CD4-positive, alpha-beta T cell treated with Interleukin-15 for 4 hours (primary cell): ENCODE data around the gene BATF.

ENCODE experiments used
- DNase-seq: peaks from one replicate; pipeline ENCODE4 v3.0.0-alpha.2; 2020; ENCODE audit warnings: low spot score

Gene BATF

GRCh38 chr14:75501080-75501479, 21.2 kb upstream of the BATF start:
- no peak for DNase-seq

GRCh38 chr14:75504411-75504810, 17.9 kb upstream of the BATF start:
- no peak for DNase-seq

GRCh38 chr14:75506930-75507329, 15.3 kb upstream of the BATF start:
- DNase-seq, result no peak

DNA sequence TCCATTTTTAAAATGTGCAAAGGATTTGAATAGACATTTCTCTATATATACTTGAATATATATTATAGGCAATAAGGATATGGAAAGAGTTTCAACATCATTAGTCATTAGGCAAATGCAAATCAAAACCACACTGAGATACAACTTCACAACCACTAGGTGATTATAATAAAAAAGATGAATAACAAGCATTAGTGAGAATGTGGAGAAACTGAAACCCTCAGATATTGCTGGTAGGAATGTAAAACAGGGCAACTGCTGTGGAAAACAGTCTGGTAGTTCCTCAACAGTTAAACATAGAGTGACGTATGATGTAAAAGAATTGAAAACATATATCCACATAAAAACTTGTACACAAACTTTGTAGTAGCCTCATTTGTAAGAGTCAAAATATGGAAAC, 11.7 kb upstream of the BATF start:
- no peak for DNase-seq

DNA sequence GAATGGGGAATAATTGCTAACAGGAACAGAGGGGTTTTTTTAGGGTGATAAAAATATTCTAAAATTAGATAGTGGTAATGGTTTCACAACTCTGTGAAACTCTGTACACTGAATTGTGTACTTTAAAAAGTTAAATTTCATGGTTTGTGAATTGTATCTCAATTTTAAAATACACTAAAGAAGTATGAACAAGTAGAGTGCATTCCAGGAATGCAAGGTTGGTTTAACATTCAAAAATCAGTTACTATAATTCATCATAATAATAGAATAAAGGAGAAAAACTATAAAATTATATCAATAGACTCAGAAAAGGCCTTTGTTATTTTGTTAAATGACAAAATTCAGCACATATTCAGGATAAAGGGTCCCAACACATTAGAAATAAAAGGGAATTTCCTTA, 11.1 kb upstream of the BATF start:
- no peak for DNase-seq

DNA sequence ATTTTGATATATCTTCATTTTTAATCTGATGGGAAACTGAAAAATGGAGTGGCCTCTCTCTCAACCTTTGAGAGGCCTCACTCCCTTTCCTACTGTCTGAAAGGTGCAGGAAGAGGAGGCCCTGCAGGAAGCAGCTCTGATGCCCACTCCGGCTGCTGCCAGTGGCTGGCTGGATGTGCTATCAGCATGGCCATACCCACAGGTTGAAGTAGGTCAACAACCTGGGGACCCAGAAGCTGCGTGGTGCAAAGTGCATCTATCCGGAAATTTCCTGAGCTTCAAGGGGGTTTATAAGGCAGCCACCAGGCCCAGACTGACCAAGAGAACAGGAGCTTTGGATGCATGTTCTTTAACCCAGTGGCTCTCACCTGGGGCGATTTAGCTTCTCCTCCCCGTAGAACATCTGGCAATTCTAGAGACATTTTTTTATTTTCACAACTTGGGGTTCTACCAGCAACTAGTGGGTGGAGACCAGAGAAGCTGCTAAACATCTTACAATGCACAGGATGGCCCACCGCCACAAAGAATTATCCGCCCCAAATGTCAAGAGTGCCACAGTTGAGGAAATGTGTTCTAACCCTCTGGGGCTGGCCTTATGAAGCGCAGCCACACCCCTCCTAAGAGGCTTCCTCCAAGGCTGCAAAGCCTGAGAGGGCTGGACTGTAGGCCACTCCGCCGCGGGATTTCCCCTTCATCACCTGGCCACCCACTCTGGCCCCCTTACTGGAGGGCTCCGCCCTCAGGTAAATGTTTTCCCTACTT, 8.2 kb upstream of the BATF start:
- peak; percentile 54 for DNase-seq

DNA sequence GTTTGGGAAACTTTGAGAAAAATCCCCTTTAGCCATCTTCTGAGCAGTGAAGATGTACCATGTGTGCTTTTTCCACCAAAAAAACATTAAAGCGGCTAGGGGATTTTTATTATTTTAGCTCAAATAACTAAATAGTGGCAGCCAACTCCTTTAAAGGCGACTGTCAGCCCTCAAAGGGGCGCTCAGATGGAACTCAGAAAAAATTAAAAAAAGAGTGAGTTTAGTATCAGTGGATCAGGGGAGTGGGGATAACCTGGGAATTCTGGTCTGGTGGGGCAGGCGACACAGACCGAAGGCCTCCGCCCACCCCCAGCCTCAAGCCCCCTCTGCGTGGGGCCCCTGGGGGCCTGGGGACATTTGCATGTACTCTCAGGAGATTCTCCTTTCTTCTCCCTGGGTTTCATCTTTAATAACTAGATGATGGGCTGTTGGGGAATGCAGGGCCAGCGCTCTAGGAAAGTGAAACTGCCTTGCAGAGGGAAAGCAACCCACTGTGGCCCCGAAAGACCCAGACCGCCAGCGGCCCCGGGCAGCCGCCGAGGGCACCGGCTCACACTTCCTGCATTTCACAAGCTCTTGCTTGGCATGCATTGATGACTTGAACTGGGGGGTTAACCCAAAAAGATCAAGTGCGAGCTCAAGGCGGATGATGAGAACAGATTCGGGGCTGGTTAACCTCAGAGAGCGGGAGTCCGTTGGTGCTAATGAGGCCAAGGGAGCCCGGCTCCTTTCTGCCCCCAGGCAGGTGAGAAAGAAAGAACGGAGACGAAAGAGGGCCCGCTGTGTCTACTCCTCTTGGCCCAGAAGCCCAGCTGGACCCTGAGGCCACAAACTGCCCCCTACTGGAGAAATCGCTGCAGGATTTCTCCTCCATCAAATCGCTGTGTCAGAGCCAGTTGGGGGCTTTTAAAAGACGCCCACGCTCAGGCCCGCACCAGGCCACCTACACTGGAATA, 7.3 kb upstream of the BATF start:
- DNase-seq, result peak; percentile 60

GRCh38 chr14:75515629-75515996, 6.7 kb upstream of the BATF start:
- DNase-seq, result no peak

GRCh38 chr14:75518625-75519024, 3.6 kb upstream of the BATF start:
- DNase-seq, result peak; percentile 52

- no peak for DNase-seq
Measured at GRCh38 chr14:75519394-75519793, 2.9 kb upstream of the BATF start.

DNA sequence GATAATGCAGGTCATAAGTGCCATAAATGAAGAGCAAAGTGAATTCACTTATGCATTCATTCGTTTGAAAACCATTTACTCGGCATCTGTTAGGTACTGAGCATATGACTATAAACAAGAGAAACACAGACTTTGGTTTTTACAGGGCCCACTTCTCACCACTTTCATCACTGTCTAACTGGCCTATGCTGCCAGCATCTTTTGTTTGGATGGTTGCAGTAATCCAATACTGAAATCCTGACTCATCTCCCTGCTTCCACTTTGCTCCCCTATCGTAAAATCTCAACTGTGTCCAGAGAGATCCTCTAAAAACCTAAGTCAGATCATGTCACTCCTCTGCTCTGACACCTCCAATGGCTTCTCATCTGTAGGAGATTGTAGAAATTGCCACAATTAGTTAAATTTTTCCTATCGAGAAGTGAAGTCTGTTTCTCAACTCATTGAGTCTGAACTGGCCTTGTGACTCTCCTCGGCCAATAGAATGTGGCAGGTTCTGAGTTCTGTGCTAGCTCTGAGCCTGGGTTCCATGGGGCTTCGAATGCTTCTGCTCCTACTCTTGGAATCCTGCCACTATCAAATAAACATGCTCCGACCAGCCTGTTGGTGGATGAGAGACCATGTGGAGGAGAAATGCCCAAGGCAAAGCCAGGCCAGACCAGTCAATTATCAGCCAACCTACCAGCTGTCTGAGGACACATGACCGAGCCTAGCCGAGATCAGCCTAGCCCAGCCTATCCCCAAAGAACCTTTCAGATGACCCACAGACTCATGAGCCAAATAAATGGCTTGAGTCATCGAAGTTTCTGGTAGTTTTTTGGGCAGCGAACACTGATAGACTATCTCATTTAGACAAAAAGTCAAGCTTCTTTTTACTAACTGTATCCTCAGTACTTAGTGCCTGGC, 2.2 kb upstream of the BATF start:
- no peak for DNase-seq

- DNase-seq, result no peak
Measured at GRCh38 chr14:75520852-75521251, 1.4 kb upstream of the BATF start.

DNA sequence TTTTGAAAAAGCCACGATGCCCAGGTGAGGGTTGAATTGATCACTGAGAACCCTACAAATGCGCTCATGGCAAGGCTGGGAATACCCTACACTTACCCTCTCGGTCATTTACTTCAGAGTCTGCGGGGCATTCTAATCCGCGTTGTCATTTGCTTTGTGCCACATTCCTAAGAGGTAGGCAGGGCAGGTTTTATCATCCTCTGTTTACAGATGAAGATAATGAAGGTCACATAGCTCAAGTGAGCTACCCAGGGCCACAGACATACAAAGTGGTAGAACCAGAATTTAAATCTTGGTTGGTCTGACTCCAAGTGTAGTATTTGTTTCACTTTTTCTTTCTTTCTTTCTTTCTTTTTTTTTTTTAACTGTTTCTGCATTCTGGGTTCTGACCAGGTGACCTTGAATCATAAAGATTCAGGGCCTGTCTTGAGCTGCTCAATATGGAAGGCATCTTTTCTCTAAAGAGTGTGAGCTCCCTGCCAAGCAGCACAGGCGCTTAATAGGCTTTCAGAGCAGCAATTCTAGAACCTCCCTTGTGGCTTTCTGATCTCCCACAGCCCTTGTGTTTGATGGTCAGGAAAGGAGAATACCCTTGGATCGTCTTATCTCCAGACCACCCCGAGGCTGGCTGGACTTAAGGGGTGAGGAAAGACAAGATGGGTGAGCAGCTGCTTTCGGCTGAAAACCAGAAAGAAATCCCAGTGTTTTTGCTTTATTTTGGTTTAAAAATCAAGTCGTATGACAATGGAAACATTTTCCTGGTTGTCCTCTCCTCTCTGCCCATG, 662 bp upstream of the BATF start:
- no peak for DNase-seq

GRCh38 chr14:75522983-75523318, 682 bp downstream of the BATF start:
- DNase-seq, result no peak

- peak; percentile 43 for DNase-seq
Measured at GRCh38 chr14:75523771-75524171, 1.5 kb downstream of the BATF start.

GRCh38 chr14:75525969-75526368, 3.7 kb downstream of the BATF start:
- DNase-seq, result no peak

DNA sequence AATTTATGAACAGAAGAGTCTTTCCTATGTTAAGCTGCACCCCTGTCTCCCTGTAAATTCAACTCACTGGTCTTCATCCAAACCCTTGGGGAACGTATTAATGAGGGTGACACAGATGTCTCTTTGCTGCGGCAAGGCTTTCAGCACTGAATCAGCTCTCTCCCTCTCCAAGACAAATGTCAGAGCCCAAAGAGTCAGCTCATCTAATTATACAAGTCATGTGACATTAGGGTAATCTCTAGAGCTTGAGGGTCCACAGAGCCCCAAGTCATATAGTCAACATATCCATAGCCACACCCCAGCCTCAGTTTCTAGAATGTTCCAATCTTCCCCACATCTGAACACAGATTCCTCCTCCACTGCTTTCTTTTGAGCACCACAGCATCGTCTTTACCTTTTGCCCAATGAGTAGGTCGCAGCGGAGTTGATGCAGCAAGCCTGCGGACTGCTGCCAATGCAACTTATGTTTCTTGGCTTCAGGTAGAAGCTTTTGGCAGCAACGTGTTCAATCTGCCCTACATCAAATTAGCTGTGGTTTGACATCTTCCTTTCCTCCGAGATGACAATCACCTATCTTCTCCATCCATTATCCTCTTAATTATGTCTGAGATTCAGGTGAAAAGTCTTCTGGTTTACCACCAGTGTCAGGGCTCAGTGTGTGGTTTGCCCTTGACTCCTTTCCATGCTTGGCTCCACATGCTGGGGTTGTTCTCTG, 5.3 kb downstream of the BATF start:
- no peak for DNase-seq

GRCh38 chr14:75531256-75531655, 9.0 kb downstream of the BATF start:
- no peak for DNase-seq

GRCh38 chr14:75531660-75532317, 9.5 kb downstream of the BATF start:
- no peak for DNase-seq

- DNase-seq, result no peak
Measured at GRCh38 chr14:75533791-75534555, 11.7 kb downstream of the BATF start.
